Natural killer cell (primary cell): ENCODE results near the gene TRIM26. TPM values are rescaled to one million over a fixed set of nuclear protein-coding genes. Genes with fewer than 3 reads are reported as not detected.

Experiments
- ATAC-seq, 3 donors: fragments of 150-1000 bp in 2 of 3; fragments of 200-7000 bp in 1 of 3; cut with Tn5 transposase; 1 replicate in 1 of 3; 2 replicates in 2 of 3; pipeline ENCODE4 v1.10.0; 2021; ENCODE audit warnings: mild to moderate bottlenecking in 2 of 3, moderate library complexity in 2 of 3
- DNase-seq, 2 donors: peaks; one replicate each; pipeline versions ENCODE4 v3.0.0 to v3.0.0-alpha.2; 2013 to 2021; ENCODE audit warnings: mixed read lengths in 1 of 2
- H3K27ac ChIP-seq: one replicate; pipeline ENCODE4 v1.5.1; 2013; ENCODE audit warnings: mild to moderate bottlenecking, low read length
- H3K27me3 ChIP-seq: one replicate; pipeline ENCODE4 v1.6.1; 2013; ENCODE audit warnings: low read length; ENCODE audit not compliant: control insufficient read depth, insufficient read depth
- H3K36me3 ChIP-seq: one replicate; pipeline ENCODE4 v1.6.1; 2013; ENCODE audit warnings: low read length; ENCODE audit not compliant: control insufficient read depth, insufficient read depth
- H3K4me1 ChIP-seq: one replicate; pipeline ENCODE4 v1.6.1; 2013; ENCODE audit warnings: low read length; ENCODE audit not compliant: control insufficient read depth, insufficient read depth
- H3K4me3 ChIP-seq: one replicate; pipeline ENCODE4 v1.5.1; 2013; ENCODE audit warnings: low read length
- H3K9me3 ChIP-seq: one replicate; pipeline ENCODE4 v1.6.1; 2013; ENCODE audit warnings: low read length; ENCODE audit not compliant: control insufficient read depth, insufficient read depth
- H3K27ac Mint-ChIP-seq, 2 donors: one replicate each; pipeline ENCODE4 v1.8.0; 2022; ENCODE audit warnings: mild to moderate bottlenecking in 2 of 2, mixed read lengths in 2 of 2, moderate library complexity in 1 of 2
- H3K27me3 Mint-ChIP-seq, 2 donors: one replicate each; pipeline ENCODE4 v1.8.0; 2022; ENCODE audit warnings: low read depth in 2 of 2, mixed read lengths in 2 of 2
- H3K36me3 Mint-ChIP-seq: one replicate; pipeline ENCODE4 v1.8.0; 2022; ENCODE audit warnings: mixed read lengths
- H3K4me1 Mint-ChIP-seq, 2 donors: one replicate each; pipeline ENCODE4 v1.8.0; 2022; ENCODE audit warnings: mixed read lengths in 2 of 2
- H3K4me3 Mint-ChIP-seq: one replicate; pipeline ENCODE4 v1.8.0; 2022; ENCODE audit warnings: mild to moderate bottlenecking, moderate library complexity, mixed read lengths
- H3K9me3 Mint-ChIP-seq, 2 donors: one replicate each; pipeline ENCODE4 v1.8.0; 2022; ENCODE audit warnings: mixed read lengths in 2 of 2
- WGBS: methylation state at CpG from one replicate; pipeline ENCODE4 v1.1.7; 2013; ENCODE audit warnings: missing lambda C conversion rate; ENCODE audit not compliant: insufficient coverage; 5-methylcytosine and 5-hydroxymethylcytosine counted together
- intact Hi-C: fragments of 100-400 bp; cut with micrococcal nuclease; formaldehyde crosslinking; loops from one replicate; pipeline ENCODE4 v1.14.2; 2022
- total RNA-seq, 4 donors: library from RNA; stranded (reverse); fragments of 120-200 nt in 1 of 4; gene quantifications; one replicate each; pipeline versions ENCODE4 v1.2.3 to v1.2.4, GENCODE V29; 2013 to 2022
- TF ChIP-seq, protein P1 (sequence below): fragments of 200-600 bp; IDR thresholded peaks from one replicate; pipeline ENCODE4 v1.8.0; 2022; ENCODE audit warnings: antibody characterized with exemption

Gene TRIM26
- total RNA-seq, 3 donors from 2014 or later (not counting 1 experiment from before 2014, with no cell fraction given): 69.3 to 73.7 (median 71.6) TPM

- 0% methylated on average over 1 of the region's 1 CpG for WGBS
- Histone ChIP-seq H3K9me3 (peaks cover 7% of the 10 kb centered on the region), H3K27me3 (no peaks in the 10 kb centered on the region), H3K36me3 (no peaks in the 10 kb centered on the region), H3K4me1 (peaks cover 10% of the 10 kb centered on the region), H3K4me3 (no peak overlapping the region), H3K27ac (no peak overlapping the region)
- H3K27me3 Mint-ChIP-seq: no peaks in the 10 kb centered on the region
- intact Hi-C loops: loop anchor here (1.0 kb wide), 1 partner anchor 178 kb away; no protein-coding TSS in a partner anchor
- no peak overlapping the region for H3K27ac Mint-ChIP-seq
- H3K9me3 Mint-ChIP-seq: peaks cover 0 to 5% of the 10 kb centered on the region in 2 donors
- TF ChIP-seq, protein P1, sequence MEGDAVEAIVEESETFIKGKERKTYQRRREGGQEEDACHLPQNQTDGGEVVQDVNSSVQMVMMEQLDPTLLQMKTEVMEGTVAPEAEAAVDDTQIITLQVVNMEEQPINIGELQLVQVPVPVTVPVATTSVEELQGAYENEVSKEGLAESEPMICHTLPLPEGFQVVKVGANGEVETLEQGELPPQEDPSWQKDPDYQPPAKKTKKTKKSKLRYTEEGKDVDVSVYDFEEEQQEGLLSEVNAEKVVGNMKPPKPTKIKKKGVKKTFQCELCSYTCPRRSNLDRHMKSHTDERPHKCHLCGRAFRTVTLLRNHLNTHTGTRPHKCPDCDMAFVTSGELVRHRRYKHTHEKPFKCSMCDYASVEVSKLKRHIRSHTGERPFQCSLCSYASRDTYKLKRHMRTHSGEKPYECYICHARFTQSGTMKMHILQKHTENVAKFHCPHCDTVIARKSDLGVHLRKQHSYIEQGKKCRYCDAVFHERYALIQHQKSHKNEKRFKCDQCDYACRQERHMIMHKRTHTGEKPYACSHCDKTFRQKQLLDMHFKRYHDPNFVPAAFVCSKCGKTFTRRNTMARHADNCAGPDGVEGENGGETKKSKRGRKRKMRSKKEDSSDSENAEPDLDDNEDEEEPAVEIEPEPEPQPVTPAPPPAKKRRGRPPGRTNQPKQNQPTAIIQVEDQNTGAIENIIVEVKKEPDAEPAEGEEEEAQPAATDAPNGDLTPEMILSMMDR: peak; percentile 72
- DNase-seq: peak in 1 of 2 donors; percentile 81
- H3K4me3 Mint-ChIP-seq: no peak overlapping the region
- H3K36me3 Mint-ChIP-seq: peaks cover 10% of the 10 kb centered on the region
- peak; percentile 68 to 72 (median 68) for ATAC-seq
- peaks cover 7 to 21% of the 10 kb centered on the region in 2 donors for H3K4me1 Mint-ChIP-seq
Observed at GRCh38 chr6:30219244-30219643, 6.0 kb upstream of the TRIM26 start.

- no peak for DNase-seq
- peak overlapping the region in 1 of 2 donors; percentile 99 for H3K27ac Mint-ChIP-seq
- ATAC-seq: no peak
Observed at GRCh38 chr6:30216096-30216495, 2.9 kb upstream of the TRIM26 start.

DNA sequence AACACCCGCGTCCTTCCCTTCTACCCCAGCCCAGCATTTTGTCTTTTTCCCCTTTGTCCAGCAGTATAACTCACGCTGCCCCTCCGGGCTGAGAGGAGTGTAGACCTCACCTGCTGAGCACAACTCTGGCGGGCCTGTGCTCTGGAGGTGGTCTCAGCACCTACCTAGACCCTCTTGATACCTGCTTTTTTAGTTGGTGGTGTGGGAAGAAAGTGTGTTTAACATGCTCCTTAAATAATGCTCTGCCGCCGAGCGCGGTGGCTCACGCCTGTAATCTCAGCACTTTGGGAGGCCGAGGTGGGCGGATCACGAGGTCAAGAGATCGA lies 1.4 kb upstream of the TRIM26 start:
- Histone ChIP-seq H3K4me3 (peak overlapping the region; percentile 93), H3K9me3 (no peaks in the 10 kb centered on the region), H3K27me3 (no peaks in the 10 kb centered on the region), H3K36me3 (peaks cover 2% of the 10 kb centered on the region), H3K27ac (peak overlapping the region; percentile 97), H3K4me1 (peaks cover 21% of the 10 kb centered on the region)
- Mint-ChIP-seq H3K27ac (peak overlapping the region; percentile 99 to 100), H3K27me3 (no peaks in the 10 kb centered on the region), H3K4me3 (peak overlapping the region; percentile 97), H3K36me3 (no peaks in the 10 kb centered on the region), H3K9me3 (no peaks in the 10 kb centered on the region), H3K4me1 (peaks cover 48 to 66% of the 10 kb centered on the region in 2 donors)
- WGBS: 37% methylated on average over 6 of the region's 14 CpGs
- DNase-seq: no peak
- intact Hi-C loops: loop anchor here (2.0 to 5.0 kb wide), 2 partner anchors 44 to 147 kb away; partner anchors contain the start of gene PPP1R11
- TF ChIP-seq, protein P1: no peak
- no peak for ATAC-seq

More at GRCh38 chr6:30216096-30216495, 2.9 kb upstream of the TRIM26 start:
- H3K9me3 Mint-ChIP-seq: no peaks in the 10 kb centered on the region
- Histone ChIP-seq H3K27ac (no peak overlapping the region), H3K4me1 (peaks cover 15% of the 10 kb centered on the region), H3K4me3 (no peak overlapping the region), H3K27me3 (no peaks in the 10 kb centered on the region), H3K9me3 (no peaks in the 10 kb centered on the region), H3K36me3 (no peaks in the 10 kb centered on the region)
- H3K36me3 Mint-ChIP-seq: no peaks in the 10 kb centered on the region
- no peaks in the 10 kb centered on the region for H3K27me3 Mint-ChIP-seq
- H3K4me3 Mint-ChIP-seq: peak overlapping the region; percentile 52
- 79% methylated on average over 3 of the region's 3 CpGs for WGBS
- peaks cover 36 to 52% of the 10 kb centered on the region in 2 donors for H3K4me1 Mint-ChIP-seq
- intact Hi-C loops: no loop called here
- TF ChIP-seq, protein P1: no peak
